ENCODE results near the gene SPTSSB.

SPTSSB gene

DNA sequence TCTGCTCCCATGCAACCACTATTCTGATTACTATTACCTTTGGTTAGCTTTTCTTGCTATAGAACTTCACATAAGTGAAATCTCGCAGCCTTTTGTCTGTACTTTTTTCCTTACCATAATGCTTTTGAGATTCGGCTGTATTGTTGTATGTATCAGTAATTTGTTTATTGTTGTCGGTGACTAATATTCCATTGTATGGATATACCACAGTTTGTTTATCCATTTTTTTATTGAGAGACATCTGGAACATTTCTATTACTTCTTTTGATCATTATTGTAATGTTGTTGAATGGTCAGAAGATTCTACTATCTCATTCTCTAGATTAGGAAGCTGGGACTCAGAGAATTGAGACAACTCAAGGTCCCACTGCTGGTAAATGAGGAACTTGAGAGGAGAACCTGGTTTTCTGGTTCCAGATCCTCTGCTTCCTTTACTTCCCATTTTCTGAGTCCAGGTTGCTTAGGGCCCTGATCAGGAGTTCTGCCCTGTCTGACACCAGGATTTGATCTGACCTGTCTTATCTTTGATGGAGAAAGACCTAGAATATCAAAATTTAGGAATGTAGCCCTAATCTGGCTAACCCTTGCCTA, 18.2 kb upstream of the SPTSSB start:
- no peak for DNase-seq

DNA sequence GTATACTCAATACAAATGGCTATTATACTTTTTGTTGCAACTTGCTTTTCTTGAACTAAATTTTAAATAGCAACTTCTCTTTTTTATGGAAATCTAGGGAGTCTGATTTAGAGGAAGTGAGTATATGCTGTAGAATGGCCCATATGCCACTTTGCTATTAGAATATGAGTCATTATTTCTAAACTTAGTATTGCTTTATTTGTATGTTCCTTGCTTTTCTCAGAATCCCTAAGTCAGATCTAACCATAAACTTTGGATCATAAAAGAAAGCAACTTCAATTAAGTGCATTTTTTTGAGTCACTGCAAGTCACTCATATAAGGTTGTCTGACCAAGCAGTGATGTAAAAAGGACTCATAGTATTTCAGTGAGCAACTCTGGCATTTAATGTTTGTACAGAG, 17.5 kb upstream of the SPTSSB start:
- no peak for DNase-seq

DNA sequence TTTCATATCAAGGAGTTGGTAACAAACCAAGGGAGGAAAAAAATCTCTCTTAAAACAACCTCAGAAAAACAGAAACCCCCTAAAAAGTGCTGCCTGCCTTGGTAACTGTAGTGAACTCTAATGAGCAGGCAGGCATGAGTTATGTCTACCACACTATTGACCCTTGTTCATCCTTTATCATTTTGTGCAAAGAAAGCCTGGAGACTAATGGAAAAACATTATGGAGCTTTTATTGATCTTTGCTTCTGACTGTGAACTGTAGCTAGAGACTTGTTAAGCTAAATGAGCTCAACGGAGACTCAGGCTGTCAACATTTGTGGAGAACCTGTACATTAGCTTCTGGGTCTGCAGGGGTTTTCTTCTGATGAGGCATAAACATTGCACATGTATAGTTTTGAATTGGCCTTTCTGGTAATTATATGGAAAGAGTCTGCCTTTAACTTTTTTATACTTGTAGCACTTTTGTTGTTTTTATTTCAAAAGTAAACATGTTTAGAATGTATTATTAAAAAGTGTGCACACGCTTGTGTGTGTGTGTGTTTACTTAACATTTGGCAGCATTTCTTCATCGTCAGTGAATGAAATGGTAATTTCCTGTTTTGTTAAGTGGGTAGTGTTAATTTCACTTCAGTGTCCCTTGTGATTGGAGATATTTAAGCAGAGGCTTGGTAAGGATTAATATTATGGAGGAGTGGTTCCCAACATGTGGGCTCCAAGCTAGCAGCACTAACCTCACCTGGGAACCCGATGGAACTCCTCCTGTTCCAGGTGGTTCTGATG, 15.9 kb upstream of the SPTSSB start:
- DNase-seq: no peak

DNA sequence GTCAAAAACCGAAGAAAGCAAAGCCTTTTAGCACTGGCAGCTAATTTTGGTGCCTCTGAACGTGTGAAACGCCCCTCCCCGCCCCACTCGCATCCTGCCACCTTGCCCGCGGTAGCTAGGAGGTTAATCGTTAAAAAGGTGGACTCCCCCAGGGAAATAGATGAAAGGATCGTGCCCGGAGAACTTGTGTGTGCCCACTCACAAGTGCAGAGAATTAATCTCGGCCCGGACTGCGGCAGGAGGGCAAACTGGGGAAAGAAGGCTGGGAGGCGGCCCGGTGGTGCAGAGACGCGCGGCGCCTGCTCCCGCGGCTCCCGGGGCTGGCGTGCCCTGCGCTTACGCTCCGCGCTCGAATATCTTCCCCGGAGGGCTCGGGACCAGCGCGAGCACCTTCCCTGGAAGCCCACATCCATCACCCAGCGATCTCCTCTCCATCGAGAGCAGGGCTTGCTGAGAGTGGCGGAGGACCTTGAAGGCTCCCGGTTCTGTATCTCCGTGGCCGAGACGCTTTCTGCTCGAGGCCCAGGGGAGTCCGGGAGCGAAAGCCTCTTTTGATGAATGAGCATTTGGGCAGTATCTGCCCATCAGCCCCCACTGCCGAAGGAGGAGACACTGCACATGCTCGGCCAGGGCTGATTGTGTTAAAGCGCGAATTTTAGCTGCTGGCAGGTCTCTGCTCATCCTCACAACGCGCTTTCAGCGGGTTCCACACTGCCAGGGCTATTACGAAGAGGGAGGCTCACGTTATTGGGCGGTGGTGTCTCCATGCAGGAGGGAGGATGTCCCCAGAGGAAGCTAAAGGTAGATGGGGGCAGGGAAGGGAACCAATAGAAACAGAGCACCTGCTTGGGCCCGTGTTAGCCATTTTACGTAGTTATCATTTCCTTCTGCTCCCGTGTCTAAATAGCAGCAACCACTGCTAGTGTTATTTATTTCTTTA, 1.3 kb upstream of the SPTSSB start:
- no peak for DNase-seq

DNA sequence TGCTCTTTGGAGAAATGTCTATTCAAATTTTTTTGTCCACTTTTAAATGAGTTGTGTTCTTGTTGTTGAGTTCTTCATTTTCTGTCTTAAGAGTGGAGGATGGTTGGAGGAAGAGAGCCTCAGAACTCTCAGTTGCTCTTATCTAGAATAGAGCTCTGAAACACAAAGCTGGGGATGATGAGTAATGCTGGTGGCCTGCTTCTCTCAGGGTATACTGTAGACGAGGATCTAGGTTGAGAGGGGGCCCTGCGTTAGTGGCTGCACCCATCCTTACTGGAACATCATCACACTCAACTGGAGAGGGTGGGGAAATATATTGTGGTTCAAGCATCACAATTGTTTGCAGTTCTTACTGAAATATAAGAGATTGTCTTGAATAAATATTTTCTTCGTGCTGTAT, 1.8 kb downstream of the SPTSSB start:
- DNase-seq: no peak

DNA sequence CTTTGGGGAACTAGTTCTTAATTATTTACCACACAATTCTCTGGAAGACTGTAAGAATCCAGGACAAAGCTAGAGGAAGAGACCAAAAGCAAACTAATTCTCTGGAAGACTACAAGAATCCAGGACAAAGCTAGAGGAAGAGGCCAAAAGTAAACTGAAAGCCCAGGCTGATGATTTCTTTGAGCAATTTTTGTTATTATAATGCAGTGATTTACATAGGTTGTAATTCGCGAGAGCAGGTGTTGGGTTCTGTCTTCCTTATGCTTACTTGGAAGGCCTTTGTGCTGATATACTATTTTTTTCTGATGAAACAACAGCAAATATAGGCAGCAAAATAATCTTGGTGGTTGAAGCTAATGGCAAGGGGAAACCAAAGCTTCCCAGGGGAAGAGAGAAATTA, 5.2 kb downstream of the SPTSSB start:
- DNase-seq: no peak

DNA sequence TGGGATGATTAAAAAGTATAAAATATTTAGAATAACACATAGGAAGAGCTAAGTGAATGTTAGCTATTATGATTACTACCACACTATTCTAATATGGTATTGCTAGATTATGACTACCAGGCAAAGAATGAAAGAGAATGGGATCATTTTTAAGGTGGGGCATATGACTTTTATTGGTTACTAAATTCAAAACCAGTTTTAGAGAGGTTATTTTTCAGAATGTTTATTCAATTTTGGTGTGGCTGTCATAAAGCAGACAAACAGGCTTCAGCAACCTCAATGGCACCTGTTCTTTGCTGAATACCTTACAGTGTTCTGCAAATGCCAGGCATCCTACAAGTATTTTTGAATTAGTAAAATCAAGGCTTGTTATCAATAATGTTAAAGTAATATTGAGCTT, 12.8 kb downstream of the SPTSSB start:
- DNase-seq: no peak

DNA sequence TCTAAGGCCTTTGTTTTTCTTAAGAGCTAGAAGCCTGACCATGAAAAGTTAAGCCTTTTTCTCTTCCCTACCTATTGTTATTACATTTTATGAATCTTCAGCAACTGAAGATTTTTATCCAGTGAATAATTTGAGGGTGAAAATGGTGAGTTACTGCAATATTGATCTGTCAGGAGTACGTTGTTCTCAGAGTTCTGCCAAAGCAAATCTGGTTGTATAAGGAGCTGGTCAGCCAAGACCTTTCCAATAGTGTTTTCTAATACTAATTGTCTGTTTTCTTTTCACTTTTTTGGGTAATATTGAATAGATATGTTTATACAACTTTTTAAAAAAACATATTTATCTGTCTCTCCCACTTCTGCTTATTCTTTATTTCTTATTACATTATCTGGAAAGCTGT, 15.0 kb downstream of the SPTSSB start:
- DNase-seq: no peak

DNA sequence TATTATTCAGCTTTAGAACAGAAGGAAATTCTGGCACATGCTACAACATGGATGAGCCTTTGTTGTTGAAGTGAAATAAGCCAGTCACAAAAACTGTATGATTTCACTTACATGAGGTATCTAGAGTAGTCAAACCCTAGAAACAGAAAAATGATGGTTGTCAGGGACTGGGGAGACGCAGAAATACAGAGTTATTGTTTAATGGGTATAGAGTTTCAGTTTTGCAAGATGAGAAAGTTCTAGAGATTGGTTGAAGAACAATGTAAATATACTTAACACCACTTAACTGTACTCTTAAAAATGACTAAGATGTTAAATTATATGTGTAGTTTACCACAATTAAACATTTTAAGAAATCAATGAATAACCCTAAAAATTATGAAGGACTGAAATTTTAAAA, 15.8 kb downstream of the SPTSSB start:
- no peak for DNase-seq

DNA sequence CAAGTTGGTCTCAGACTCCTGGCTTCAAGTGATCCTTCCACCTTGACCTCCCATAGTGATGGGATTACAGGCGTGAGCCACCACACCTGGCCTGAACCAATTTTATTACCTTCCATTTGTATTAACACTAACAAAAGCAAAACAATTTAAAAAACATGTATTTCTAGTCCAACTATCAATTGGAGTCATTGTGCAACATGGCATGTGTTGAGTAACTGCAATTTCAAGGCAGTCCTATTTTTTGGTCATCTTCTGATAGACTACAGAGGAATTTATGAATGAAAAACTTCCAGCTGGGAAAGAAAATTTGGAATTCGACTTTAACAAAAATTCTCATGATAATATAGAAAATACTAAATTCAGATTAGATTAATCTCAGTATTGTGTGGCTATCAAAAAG, 16.8 kb downstream of the SPTSSB start:
- no peak for DNase-seq

DNA sequence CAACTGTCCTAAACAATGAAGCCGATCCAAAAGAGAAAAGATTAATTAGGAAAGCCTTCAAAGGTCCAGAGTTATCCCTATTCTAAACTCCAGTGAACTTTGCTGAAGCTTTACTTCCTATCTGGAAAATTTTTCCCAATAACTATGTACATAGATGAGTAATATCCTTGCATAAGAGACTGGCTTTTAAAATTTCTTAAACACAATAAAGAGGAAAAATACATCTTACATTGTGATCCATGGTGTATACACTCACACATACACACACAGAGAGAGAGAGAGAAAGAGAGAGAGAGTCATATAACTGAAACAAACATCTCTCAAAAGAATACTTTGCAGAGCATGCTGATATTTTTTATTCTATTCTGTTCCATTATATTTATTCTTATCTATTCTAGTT, 20.0 kb downstream of the SPTSSB start:
- DNase-seq: no peak

DNA sequence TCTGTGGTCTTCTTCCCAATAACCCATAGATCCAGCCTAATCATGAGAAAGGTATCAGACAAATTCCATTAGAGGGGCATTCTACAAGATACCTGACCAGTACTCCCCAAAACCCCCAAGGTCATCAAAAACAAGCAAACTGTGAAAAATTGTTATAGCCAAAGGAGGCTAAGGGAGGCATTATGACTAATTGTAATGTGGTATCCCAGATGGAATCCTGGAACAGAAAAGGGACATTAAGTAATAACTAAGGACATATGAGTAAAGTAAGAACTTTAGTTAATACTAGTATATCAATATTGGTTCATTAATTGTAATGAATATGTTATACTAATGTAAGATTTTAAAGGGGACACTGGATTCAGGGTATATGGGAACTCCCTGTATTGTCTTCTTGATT, 20.4 kb downstream of the SPTSSB start:
- DNase-seq: no peak

DNA sequence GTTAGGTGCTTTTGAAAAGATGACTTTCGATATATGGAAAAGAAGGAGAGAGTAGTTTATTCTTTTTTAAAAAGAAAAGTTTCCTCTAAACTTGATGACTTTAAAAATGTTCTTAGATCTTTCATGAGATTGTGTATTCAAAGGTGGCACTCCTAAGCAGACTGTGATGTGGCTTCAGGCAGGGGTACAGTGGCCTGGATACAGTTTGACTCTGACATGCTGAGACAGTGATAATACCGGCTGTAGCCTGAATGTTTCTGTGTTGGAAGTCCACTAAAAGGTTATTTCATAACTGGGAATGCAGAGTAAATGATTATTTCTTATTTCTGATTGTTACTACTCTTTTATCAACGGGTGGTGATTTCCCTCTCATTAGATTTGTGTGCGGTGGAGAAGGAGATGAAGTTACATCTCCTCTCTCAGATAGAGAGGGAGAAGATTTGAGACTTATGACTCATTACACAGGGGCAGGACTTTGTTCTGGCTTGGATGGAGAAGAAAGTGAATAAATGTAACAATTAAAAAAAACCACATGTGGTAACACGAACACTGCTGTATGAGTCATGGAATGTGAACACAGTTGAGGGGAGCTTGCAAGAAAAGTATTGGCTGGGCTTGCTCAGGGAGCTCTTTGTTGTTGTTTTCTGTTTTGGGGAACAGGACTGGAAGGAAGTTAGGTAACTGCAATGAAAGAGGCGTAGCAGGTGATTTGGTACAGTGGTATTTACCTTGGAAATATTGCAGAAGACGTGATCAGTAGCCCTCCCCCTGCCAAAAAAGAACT, 21.6 kb downstream of the SPTSSB start:
- DNase-seq: no peak

DNA sequence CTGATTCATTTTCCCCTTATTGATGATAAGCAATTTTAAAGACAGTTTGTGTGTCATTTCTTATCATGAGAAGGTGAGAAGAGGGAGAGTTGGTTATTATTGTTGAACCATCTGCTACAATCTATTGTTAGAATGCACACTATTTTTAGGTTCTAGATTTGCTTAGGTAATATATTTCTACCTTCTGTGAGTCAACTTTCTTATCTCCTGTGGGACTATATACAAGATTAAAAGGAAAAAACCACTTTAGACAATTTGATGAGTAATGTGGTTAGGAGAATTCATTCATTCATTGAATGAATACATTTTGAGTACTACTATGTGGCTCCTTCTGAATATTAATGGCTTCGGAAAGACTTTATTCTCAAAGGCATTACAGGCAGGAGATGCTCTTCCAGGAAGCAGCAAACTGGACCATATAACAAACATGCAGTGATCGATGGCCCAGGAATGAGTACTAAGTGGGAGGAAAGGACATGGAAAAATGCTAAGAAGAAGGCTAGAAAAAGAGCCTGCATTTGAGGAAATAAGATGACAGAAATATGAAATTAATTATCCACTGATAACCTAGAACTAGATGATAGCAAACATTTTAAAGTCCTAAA, 22.4 kb downstream of the SPTSSB start:
- DNase-seq: no peak

DNA sequence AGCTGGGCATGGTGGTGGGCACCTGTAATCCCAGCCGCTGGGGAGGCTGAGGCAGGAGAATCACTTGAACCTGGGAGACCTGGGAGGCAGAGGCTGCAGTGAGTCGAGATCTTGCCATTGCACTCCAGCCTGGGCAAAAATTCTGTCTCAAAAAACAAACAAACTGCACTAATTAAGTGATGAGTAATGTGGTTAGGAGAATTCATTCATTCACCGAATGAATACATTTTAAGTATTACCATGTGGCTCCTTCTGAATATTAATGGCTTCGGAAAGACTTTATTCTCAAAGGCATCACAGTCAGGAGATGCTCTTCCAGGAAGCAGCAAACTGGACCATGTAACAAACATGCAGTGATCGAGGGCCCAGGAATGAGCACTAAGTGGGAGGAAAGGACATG, 23.6 kb downstream of the SPTSSB start:
- no peak for DNase-seq

DNA sequence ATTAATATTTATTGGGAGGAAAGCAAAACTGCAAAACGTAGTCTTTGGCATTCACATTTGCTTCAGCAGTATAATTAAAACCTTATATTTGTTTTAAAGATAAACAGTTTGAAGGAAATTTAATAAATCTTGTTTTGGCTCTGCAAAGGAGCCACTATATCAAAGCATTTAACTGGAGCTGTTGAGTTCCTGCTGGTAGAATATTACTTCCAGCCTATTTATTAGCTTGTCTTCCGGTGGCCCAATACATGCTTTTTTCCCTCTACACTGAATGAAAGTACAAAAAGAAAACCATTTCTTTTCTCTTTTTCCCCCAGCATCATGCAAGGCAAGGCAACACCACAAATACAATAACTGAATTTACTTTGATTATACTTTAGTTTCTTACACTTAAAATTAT, 26.3 kb downstream of the SPTSSB start:
- no peak for DNase-seq

DNA sequence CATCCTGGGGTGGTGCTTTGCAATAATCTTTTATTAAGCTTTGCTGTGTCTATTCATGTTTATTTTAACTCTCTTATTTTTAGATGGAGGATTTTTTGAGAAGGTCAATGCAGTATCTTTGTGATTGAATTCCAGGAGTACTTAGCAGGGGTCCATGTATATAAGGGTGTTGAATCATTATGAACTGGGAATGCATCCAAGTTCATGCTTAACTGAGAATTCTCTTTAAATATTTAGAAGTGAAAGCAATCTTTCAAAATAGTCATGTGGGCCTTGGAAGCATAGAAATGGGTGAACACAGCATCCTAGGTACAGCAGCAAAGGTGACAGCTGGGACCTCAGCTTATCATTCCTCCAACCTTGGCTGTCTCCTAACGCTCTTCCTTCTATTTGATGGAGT, 27.3 kb downstream of the SPTSSB start:
- DNase-seq: no peak

DNA sequence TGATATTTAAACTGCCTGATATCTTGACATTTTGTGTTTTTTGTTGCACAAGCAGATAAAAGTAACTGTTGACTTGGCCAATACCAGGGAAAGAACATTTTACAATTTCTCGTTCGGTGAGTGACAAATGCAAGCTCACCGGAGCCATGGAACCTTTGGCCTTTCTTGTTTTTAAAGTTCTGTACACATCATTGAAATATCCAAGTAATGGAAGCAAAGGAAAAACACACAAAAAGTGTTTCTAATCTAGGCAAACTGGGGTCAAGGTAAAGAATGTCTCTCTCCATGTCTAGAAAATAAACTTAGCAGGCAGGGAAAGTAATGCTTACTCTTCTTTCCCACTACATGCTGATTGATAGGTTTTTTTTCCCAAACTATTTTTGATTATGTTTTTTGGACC, 27.8 kb downstream of the SPTSSB start:
- no peak for DNase-seq

DNA sequence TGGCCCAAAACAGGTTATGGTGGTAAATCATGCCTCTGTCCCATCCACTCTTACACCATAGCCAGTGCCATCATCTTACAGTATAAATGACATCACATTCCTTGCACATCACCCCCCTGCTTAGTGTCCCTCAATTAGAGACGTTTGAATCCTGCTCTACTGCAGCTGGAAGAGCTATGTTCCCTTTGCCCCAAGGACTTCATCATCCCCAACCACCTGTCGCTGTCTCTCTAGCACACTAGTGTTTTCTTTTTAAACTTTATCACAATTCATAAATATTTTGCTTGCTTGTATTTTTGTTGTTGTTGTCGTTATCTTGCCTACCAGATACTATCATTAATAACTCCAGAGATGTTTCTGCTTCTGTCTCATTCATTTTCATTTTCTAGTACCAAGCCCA, 28.7 kb downstream of the SPTSSB start:
- no peak for DNase-seq

DNA sequence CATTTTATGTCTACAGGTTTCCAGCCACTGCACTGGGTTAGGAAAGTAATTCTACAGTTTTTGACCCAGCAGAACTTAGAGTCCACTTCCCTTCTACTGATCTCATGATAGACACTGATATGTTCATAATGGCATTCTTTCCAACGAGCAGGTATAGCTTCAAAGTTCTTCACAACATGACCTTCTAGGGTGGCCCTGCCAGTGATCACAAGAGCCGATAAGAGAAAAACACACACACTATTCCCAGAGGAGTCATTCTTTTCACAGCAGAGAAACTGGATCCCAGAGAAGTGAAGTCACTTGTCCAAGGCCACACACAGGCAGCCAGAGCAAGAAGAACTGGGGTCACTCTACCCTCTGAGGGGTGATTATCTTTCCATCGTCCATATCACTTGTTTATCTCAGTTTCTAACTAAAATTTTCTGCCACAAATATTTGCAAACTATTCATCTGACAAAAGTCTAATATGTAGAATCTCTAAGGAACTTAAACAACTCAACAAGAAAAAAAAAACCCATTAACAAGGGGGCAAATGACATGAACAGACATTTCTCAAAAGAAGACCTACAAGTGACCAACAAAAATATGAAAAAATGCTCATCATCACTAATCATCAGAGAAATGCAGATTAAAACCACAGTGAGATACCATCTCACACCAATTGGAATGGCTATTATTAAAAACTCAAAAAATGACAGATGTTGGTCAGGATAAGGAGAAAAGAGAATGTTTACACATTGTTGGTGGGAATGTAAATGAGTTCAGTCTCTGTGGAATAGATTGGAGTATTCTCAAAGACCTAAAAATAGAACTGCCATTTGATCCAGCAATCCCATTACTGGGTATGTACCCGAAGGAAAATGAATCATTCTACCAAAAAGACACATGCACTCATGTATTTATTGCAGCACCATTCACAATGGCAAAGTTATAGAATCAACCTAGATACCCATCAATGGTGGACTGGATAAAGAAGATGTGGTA, 31.5 kb downstream of the SPTSSB start:
- DNase-seq: no peak

DNA sequence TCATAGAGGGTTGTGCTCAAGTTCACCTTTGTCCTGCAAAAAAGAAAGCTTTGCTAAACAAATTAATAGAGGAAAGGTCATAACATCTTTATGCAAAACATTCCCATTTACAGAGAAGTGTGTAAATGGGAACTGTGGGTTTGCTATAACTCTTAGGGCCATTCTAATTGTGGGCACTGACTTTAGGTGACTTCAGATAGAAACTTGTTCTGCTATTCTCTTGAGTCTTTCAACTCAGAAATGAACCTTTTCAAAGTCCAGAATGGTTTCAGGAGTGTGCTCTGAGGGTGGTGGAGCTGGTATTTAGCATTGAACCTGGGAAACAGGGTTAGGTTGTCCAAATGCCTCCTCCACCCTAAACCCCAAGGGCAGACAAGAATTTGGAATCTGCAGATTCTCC, 34.0 kb downstream of the SPTSSB start:
- DNase-seq: no peak

Measured in activated CD4-positive, CD25-positive, alpha-beta regulatory T cell (primary cell).